ENCODE results near the gene ZFPL1.
A peak's percentile ranks its signal among the peaks of the same experiment; 100 is the strongest.

Gene ZFPL1

GRCh38 chr11:65083834-65084597 lies at the start of gene ZFPL1, which contains the start of gene CDCA5:
ZFPL1 (plus strand) TSS chr11:65084222; CDS start chr11:65084699, 477 bp downstream.
CDCA5 (minus strand) TSS chr11:65084040; CDS start chr11:65083978, 62 bp downstream.
- peak; percentile 97 for DNase-seq

- no peak for DNase-seq
Measured at GRCh38 chr11:65034423-65034822, 49.6 kb upstream of the ZFPL1 start.

DNA sequence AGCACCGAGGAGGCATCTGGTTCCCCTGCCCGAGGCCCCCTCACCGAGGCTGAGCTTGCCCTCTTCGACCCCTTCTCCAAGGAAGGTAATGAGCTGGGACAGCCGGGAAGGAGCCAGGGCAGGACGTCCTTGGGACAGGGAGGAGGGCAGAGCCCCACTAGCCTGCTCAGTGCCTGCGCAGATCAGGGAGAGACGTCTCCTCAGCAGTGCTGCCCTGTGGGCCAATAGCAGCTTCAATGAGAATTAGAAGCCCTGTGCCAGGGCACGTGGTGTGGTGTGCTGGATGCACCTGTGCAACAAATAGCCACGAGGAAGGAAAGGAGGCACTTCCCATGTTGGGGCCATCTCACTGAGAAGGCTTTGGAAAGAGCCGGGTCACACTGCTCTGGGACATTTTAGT lies 48.4 kb upstream of the ZFPL1 start:
- DNase-seq: no peak

GRCh38 chr11:65036931-65037330 lies 47.1 kb upstream of the ZFPL1 start:
- DNase-seq: no peak

GRCh38 chr11:65040520-65040846 lies 43.5 kb upstream of the ZFPL1 start:
- DNase-seq: no peak

GRCh38 chr11:65040847-65041622 lies 43.0 kb upstream of the ZFPL1 start, which contains the start of gene SAC3D1:
SAC3D1 (plus strand) TSS chr11:65041210; CDS start chr11:65041293, 83 bp downstream.
- DNase-seq: peak; percentile 96

- no peak for DNase-seq
Measured at GRCh38 chr11:65042891-65043290, 41.1 kb upstream of the ZFPL1 start.

GRCh38 chr11:65043881-65044501 lies 40.0 kb upstream of the ZFPL1 start:
- no peak for DNase-seq

- DNase-seq: no peak
Measured at GRCh38 chr11:65045061-65045460, 39.0 kb upstream of the ZFPL1 start.

- DNase-seq: no peak
Measured at GRCh38 chr11:65045728-65046127, 38.3 kb upstream of the ZFPL1 start.

DNA sequence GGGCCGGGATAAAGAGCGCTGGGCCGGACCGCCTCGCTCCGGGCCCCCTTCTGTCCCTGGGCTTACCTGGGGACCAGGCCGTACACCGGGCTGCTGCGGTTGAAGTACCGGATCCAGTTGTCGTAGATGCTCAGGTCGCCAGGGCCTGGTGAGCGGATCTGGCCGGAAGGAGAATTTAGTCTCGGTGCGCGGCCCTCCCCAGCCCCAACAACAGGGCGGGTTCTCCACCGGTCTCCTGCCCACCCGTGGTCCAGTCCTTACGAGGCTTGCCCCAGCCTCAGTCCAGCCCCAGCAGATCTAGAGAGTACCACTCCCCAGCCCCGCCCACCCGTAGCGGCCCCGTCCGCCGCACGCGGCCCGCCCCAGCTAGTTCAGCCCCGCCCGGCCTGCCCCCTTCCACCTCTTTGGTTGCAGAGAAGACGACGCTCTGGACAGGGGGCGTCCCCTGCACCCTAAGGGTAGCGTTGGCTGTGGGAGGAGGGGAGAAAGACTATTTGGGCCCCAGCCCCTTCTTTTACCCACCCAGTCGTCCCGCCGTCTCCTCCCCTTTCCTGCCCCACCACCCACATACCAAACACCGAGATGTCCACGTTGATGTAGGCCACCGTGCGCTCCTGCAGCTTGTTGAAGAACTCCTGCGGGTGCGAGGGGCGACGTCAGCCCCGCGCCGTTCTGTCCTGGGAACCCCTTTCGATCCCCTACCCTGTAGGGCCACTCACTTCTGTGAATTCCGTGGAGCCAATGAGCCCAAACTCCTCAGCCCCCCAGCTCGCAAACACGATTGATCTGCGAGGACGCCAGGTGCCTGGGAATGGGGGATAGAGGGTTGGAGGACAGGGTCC lies 36.2 kb upstream of the ZFPL1 start:
- DNase-seq: no peak

- peak; percentile 30 for DNase-seq
Measured at GRCh38 chr11:65051398-65051858, 32.6 kb upstream of the ZFPL1 start.

DNA sequence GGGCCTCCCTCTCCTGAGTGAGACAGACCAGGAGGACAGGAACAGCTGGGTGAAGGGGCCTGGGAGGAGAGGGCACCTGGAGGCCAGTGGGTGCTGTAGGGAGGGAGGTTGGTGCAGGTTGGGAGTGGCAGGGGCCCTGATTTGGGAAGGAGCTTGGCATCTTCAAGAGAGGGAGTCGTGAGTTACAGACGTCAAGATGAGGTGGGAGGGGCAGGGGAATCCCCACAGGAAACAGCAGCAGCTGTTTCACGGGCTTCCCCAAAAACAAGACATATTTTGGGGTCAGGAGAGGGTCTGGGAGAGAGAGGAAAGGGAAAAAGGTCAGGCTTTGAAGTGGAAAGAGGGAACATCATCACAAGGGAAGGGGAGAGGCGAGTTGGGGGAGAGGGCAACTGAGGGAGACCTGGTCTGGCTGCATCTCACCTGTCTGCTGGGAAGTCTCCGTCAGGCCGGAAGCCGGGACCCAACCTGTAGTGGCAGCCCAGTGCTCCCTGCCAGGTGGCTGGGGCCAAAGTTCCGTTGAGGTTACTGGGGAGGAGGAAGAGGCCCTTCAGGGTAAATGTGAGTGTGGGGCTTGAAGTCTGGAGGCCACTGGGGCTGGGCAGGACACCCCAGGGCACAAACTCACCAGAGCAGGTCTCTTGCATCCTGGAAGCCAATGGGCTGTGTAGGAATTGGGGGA lies 30.1 kb upstream of the ZFPL1 start:
- DNase-seq: no peak

GRCh38 chr11:65055538-65055937 lies 28.5 kb upstream of the ZFPL1 start:
- no peak for DNase-seq

DNA sequence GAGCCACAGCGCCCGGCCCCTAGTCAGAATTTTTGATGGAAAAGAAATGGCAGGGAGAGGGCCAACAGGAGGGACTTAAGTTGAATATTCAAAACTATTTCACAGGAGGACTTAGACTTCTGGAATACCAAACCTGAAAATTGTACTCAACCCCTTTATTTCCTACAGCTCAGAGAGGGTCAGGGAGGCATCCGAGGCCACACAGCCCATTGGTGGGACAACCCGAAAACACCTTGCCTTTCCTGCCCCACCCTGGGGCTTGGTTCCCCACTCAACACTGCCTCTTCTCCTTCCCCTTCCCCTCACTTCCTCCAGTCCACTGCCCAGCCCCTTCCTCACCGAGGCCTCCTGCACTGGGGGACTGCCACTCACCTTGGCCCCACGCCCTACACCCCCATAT lies 27.0 kb upstream of the ZFPL1 start:
- no peak for DNase-seq

GRCh38 chr11:65057526-65057925 lies 26.5 kb upstream of the ZFPL1 start:
- no peak for DNase-seq

GRCh38 chr11:65058012-65058411 lies 26.0 kb upstream of the ZFPL1 start:
- no peak for DNase-seq

DNA sequence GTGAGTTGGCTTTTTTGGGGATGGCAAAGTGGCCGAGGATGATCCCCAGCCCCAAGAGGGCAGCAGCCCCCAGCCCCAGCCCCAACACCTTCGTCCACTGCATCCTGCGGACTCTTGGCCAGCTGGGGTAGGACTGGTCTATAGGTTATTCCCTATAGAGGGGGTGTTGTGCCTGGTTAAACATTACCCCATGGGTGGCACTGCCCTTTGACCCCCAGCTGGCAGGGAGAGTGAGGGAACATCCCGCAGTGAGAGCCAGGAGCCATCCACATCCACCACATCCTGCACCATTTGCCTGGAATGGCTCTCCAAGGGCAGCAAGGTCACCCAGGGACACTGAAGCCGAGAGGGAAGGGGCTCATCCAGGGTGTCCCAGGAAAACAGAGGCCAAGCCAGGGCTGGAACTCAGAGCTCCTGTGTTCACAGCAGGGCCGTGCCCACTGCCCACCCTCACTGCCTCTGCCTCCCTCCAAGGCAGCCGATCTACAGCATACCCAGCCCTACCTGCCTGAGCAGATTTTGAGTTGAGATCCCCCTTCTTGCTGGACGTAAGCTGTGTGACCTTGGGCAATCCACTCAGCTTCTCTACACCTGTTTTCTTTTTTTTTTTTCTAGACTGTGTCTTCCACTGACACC lies 25.5 kb upstream of the ZFPL1 start, which contains the start of gene NAALADL1:
TSS of gene NAALADL1 (minus strand) at position 135 of the 636 bp plus-strand sequence. CDS start at position 103, 32 bp downstream.
- no peak for DNase-seq

GRCh38 chr11:65059523-65059922 lies 24.5 kb upstream of the ZFPL1 start:
- no peak for DNase-seq

GRCh38 chr11:65059959-65060824 lies 23.8 kb upstream of the ZFPL1 start:
- no peak for DNase-seq

Measured in activated CD4-positive, alpha-beta T cell treated with anti-CD3 and anti-CD28 coated beads, Interleukin-10, Interleukin-2, amounts not matched to agents 100 ng/mL and 50 ng/mL, durations not matched to agents 16 hours and 8 hours (primary cell).